ENCODE measurements around the gene MAB21L3. TPM values are rescaled to one million over a fixed set of nuclear protein-coding genes. Genes with fewer than 3 reads are reported as not detected.

The MAB21L3 gene
- total and polyA plus RNA-seq, 2 of the 13 experiments (the other 11 are each of a cell fraction or from before 2014, with no cell fraction given) = 0.55 to 4.1 TPM

DNA sequence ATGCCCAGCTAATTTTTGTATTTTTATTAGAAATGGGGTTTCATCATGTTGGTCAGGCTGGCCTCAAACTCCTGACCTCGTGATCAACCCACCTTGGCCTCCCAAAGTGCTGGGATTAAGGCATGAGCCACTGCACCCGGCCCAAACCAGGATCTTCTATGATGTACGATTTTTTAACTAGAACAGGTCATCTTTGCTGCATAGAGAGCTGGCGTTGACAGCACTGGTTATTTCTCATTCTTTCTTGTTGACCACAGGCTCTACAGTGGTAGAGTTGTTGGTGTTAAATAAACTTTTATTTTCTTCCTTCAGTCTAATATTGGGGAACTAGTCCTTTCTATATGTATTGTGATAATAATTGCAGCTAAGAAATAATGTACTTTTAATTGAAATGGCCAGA is 3.8 kb upstream of the MAB21L3 start:
- BruUV-seq (replicated peaks) = no TSS peak
- CTCF ChIA-PET (ENCODE audit: low intra/inter-chr PET ratio, low total read pairs) = no interaction called here

DNA sequence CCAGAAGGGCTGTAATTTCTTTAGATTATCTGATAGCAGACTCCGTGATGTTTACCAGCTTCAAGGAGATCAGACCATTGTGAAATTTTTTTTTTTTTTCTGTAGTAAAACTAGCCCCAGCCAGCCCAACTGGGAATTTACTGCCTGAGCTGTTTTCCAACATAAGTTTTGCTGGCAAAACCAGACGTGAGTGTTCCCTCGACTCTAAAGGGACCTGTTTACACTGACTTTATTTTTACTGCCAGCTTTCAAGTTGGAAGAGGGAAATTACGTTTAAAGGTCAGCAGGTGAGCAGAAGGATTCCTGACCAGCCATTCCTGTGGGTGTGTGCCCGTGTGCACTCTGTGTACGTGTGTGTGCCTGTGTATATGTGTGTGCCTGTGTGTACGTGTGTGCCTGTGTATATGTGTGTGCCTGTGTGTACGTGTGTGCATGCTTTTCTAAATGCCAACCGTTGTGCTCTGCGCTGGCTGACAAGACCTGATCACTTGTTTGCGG is 374 bp downstream of the MAB21L3 start:
- POLR2A ChIA-PET = interaction anchor here (1.4 to 2.7 kb wide), 4 partner anchors 12 to 382 kb away, joined by 4 to 18 read pairs (median 8); no protein-coding TSS in a partner anchor
- peak; percentile 16 for ATAC-seq
- no peaks in the 10 kb centered on the region for H3K36me3 ChIP-seq (replicated peaks in 1 of 2; ENCODE audit: control insufficient read depth in 1 of 2, insufficient read depth in 2 of 2, low read length in 2 of 2)
- H4K20me1 ChIP-seq (ENCODE audit: insufficient read depth, low read length) = no peaks in the 10 kb centered on the region
- no peaks in the 10 kb centered on the region for H3K9me3 ChIP-seq (ENCODE audit: low read length)
- DNase-seq (ENCODE audit: low spot score) = no peak
- H3K27ac ChIP-seq (ENCODE audit: extremely low read length, insufficient read depth, low read length) = peak overlapping the region; percentile 61
- peak overlapping the region; percentile 62 for H3K9ac ChIP-seq (ENCODE audit: insufficient read depth, low read depth, low read length)
- CTCF ChIA-PET (ENCODE audit: low intra/inter-chr PET ratio, low total read pairs) = no interaction called here
- in situ Hi-C loops (cut with HindIII; ENCODE audit: extremely low pct_ligation_motif_present, low pct_unique_long_range_greater_than_20kb) (no loop called here), intact Hi-C loops (cut with micrococcal nuclease; ENCODE audit: unreplicated experiment) (no loop called here)
- H2AFZ ChIP-seq (ENCODE audit: low read length) = peak overlapping the region; percentile 81
- H3K4me3 ChIP-seq (replicated peaks in 1 of 3; ENCODE audit: insufficient read depth in 1 of 3, low read depth in 2 of 3, low read length in 3 of 3) = peak overlapping the region; percentile 55 to 76 (median 65)
- no TSS peak for BruUV-seq (replicated peaks)
- H3K4me2 ChIP-seq (ENCODE audit: low read depth, low read length) = peak overlapping the region; percentile 99
- no peak for FAIRE-seq
- no peaks in the 10 kb centered on the region for H3K27me3 ChIP-seq (ENCODE audit: control insufficient read depth in 1 of 2, insufficient read depth in 2 of 2, low read length in 2 of 2)
- H3K4me1 ChIP-seq (ENCODE audit: insufficient read depth, low read length) = peaks cover 82% of the 10 kb centered on the region
- 2% methylated on average over 11 of the region's 11 CpGs for WGBS (ENCODE audit: low lambda C conversion rate)
- H3K79me2 ChIP-seq (ENCODE audit: insufficient read depth, low read length) = no peaks in the 10 kb centered on the region
- TF ChIP-seq ISL2 (CRISPR knock-in tag; IDR thresholded peaks at IDR 0.05) (no peak), ZBTB20 (CRISPR knock-in tag; IDR thresholded peaks at IDR 0.05; ENCODE audit: borderline replicate concordance, low read depth) (no peak), SALL1 (CRISPR knock-in tag; IDR thresholded peaks at IDR 0.05) (peak; percentile 37), DNMT3B (CRISPR knock-in tag; conservative IDR thresholded peaks at IDR 0.05) (no peak), NFE2L1 (CRISPR knock-in tag; IDR thresholded peaks at IDR 0.05; ENCODE audit: borderline replicate concordance) (no peak), DMTF1 (CRISPR knock-in tag; IDR thresholded peaks at IDR 0.05) (no peak)
- TF ChIP-seq, protein P1, sequence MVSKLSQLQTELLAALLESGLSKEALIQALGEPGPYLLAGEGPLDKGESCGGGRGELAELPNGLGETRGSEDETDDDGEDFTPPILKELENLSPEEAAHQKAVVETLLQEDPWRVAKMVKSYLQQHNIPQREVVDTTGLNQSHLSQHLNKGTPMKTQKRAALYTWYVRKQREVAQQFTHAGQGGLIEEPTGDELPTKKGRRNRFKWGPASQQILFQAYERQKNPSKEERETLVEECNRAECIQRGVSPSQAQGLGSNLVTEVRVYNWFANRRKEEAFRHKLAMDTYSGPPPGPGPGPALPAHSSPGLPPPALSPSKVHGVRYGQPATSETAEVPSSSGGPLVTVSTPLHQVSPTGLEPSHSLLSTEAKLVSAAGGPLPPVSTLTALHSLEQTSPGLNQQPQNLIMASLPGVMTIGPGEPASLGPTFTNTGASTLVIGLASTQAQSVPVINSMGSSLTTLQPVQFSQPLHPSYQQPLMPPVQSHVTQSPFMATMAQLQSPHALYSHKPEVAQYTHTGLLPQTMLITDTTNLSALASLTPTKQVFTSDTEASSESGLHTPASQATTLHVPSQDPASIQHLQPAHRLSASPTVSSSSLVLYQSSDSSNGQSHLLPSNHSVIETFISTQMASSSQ (IDR thresholded peaks at IDR 0.05; ENCODE audit: low read depth) = no peak; the same call in 1 of the 2 replicates
- TF ChIP-seq, protein P1 (CRISPR knock-in tag; IDR thresholded peaks at IDR 0.05; ENCODE audit: borderline replicate concordance) = no peak; the same call in 1 of the 2 replicates
- TF ChIP-seq, protein P2, sequence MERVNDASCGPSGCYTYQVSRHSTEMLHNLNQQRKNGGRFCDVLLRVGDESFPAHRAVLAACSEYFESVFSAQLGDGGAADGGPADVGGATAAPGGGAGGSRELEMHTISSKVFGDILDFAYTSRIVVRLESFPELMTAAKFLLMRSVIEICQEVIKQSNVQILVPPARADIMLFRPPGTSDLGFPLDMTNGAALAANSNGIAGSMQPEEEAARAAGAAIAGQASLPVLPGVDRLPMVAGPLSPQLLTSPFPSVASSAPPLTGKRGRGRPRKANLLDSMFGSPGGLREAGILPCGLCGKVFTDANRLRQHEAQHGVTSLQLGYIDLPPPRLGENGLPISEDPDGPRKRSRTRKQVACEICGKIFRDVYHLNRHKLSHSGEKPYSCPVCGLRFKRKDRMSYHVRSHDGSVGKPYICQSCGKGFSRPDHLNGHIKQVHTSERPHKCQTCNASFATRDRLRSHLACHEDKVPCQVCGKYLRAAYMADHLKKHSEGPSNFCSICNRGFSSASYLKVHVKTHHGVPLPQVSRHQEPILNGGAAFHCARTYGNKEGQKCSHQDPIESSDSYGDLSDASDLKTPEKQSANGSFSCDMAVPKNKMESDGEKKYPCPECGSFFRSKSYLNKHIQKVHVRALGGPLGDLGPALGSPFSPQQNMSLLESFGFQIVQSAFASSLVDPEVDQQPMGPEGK (CRISPR knock-in tag; IDR thresholded peaks at IDR 0.05) = no peak

More for the DNA sequence above, 3.8 kb upstream of the MAB21L3 start:
- intact Hi-C loops (cut with micrococcal nuclease; ENCODE audit: unreplicated experiment) = no loop called here
- H3K4me3 ChIP-seq (replicated peaks in 1 of 3; ENCODE audit: insufficient read depth in 1 of 3, low read depth in 2 of 3, low read length in 3 of 3) = no peak overlapping the region
- H3K27me3 ChIP-seq (ENCODE audit: control insufficient read depth in 1 of 2, insufficient read depth in 2 of 2, low read length in 2 of 2) = no peaks in the 10 kb centered on the region
- peaks cover 78% of the 10 kb centered on the region for H3K4me1 ChIP-seq (ENCODE audit: insufficient read depth, low read length)
- 90% methylated on average over 4 of the region's 4 CpGs for WGBS (ENCODE audit: low lambda C conversion rate)
- no peaks in the 10 kb centered on the region for H3K36me3 ChIP-seq (replicated peaks in 1 of 2; ENCODE audit: control insufficient read depth in 1 of 2, insufficient read depth in 2 of 2, low read length in 2 of 2)
- no peak overlapping the region for H3K9ac ChIP-seq (ENCODE audit: insufficient read depth, low read depth, low read length)
- FAIRE-seq (no peak), DNase-seq (ENCODE audit: low spot score) (no peak), ATAC-seq (no peak)
- TF ChIP-seq TEAD2 (CRISPR knock-in tag; IDR thresholded peaks at IDR 0.05) = no peak
- no peak for TF ChIP-seq NBN (conservative IDR thresholded peaks at IDR 0.05)
- no peak overlapping the region for H2AFZ ChIP-seq (ENCODE audit: low read length)
- in situ Hi-C loops (cut with HindIII; ENCODE audit: extremely low pct_ligation_motif_present, low pct_unique_long_range_greater_than_20kb) = no loop called here
- no peak overlapping the region for H3K27ac ChIP-seq (ENCODE audit: extremely low read length, insufficient read depth, low read length)
- H3K79me2 ChIP-seq (ENCODE audit: insufficient read depth, low read length) = no peaks in the 10 kb centered on the region
- H4K20me1 ChIP-seq (ENCODE audit: insufficient read depth, low read length) = no peaks in the 10 kb centered on the region
- no peak overlapping the region for H3K4me2 ChIP-seq (ENCODE audit: low read depth, low read length)
- no peaks in the 10 kb centered on the region for H3K9me3 ChIP-seq (ENCODE audit: low read length)
- POLR2A ChIA-PET = no interaction called here
